ENCODE measurements around the gene ABCD2.

DNA sequence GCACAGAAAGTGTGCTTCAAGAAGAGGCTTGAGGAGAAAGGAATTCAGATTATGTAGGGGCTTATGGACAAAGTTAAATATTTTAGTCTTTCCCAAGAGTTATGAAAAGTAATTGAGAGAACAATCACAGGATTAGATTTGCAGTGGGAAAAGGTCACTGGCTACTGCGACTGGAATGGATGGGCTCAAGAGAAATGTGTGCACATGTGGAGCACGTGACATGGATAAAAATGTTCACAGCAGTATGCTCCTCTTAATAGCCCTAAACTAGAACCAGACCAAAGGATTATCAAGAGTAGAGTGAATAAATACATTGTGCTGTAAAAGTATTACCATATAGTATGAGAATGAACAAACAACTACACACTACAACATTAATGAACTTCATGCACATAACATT, 78.1 kb downstream of the ABCD2 start:
- TF ChIP-seq, protein P1, sequence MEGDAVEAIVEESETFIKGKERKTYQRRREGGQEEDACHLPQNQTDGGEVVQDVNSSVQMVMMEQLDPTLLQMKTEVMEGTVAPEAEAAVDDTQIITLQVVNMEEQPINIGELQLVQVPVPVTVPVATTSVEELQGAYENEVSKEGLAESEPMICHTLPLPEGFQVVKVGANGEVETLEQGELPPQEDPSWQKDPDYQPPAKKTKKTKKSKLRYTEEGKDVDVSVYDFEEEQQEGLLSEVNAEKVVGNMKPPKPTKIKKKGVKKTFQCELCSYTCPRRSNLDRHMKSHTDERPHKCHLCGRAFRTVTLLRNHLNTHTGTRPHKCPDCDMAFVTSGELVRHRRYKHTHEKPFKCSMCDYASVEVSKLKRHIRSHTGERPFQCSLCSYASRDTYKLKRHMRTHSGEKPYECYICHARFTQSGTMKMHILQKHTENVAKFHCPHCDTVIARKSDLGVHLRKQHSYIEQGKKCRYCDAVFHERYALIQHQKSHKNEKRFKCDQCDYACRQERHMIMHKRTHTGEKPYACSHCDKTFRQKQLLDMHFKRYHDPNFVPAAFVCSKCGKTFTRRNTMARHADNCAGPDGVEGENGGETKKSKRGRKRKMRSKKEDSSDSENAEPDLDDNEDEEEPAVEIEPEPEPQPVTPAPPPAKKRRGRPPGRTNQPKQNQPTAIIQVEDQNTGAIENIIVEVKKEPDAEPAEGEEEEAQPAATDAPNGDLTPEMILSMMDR (IDR thresholded peaks at IDR 0.05) = no peak
- TF ChIP-seq POLR2A (IDR thresholded peaks at IDR 0.05) = no peak
